CD4-positive, alpha-beta T cell treated with Interleukin-15 for 4 hours (primary cell): ENCODE data around the gene UBE2D1.

Source experiments
- DNase-seq: peaks from one replicate; pipeline ENCODE4 v3.0.0-alpha.2; 2020; ENCODE audit warnings: low spot score

Gene UBE2D1

DNA sequence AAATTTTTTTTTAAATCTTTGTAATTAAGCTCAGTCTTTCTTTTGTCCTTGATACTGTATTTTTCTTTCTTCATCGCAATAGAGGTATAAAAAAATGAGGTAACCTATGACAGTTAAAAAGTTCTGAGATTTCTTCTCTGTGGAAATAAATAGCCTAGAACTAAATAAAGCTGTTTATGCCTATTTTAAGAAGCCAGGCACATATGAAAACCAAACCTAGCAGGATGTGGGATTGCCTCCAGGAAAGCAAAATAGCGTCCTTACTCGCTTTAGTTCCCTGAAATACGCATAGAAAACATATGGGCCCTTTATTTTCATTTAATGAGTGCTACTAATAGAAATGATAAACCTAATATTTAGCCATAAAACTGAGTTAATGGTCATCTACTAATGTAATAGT, 6.6 kb downstream of the UBE2D1 start:
- no peak for DNase-seq

DNA sequence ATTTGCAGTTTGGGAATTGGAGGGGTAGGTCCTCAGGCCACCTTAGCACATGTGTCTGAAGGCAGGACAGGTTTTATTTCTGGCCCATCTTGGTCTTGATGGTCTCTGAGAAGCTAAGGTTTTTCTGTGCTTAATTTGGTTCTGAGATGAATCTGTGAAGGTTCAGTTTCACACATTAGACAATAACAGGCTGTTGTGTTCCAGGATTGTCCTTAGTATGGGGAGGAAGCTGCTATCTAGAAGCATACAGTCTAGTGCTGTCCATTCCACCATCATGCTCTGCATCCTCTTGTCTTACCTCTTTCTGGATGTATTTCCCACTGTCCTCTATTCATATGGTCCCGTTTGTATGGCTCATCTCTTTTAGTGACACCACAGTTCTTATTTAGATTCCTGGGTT, 7.1 kb downstream of the UBE2D1 start:
- no peak for DNase-seq

DNA sequence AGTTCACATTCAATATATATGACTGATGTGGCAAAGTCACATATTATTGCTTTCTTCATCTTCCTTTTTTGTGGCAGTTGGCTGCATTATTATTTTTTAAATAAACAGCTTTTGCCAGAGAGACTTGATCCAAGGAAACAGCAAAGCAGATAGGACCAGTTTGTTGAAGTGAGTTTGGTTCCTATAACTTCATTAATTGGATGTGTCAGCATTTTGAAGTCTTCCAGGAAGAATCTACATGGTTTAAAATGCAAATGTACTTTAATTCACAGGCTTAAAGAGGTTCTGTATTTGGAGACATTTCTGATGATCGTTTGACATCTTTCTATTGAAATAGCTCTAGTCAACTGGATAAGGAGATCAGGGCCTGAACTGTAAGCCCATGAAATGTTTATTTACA, 13.2 kb downstream of the UBE2D1 start:
- DNase-seq: no peak

DNA sequence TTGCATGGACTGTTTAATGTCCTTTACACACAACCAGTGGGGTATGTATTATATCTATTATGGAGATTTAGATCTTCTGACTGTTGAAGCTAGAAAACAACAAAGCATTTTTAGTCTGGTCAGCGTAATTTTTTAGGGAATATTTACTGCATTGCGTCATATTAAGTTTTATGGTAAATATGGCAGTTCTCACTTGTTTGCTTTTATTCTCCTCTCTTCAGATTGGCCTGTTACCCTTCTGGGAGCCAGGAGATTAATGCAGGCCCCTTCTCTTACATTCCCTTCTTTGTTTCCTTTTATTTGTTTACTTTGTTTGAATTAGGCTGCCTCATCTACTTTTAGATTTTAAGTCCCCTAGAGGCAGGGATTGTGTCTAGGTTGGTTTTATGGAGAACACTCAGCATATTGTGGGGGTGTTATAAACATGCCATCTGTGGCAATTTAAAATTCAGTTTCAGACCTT, 13.8 kb downstream of the UBE2D1 start:
- DNase-seq: no peak

DNA sequence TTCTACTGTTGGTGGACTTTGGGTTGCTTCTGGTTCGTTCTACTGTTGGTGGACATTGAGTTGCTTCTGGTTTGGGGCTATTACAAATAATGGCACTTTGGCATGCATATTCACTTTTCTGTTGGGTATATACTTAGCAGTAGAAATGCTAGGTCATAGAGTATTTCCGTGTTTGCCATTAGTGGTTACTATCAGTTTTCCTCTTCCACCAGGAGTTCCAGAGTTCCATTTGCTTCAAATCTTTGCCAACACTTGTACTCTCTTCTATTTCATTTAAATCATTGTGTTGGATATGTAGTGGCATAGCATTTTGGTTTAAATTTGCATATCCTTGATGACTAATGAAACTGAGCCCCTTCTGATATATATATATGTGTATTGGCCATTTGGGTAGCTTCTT, 15.2 kb downstream of the UBE2D1 start:
- DNase-seq: no peak

DNA sequence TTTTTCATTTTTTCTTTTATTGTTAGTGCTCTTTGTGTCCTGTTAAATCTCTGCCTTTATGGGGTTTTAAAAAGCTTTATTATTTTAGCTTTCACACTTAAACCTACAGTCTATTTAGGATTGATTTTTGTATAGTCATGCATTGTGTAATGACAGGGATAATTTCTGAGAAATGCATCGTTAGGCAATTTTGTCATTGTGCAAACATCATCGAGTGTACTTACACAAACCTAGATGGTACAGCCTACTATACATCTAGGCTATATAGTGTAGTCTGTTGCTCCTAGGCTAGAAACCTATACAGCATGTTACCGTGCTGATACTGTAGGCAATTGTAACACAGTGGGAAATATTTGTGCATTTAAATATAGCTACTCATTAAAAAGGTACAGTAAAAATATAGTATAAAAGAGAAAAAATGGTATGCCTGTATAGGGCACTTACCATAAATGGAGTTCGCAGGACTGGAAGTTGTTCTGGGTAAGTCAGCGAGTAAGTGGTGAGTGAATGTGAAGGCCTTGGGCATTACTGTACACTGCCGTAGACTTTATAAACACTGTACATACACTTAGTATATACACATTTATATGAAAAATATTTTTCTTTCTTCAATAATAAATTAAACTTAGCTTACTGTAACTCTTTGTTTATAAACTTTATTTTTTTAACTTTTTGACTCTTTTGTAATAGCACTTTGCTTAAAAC, 16.0 kb downstream of the UBE2D1 start:
- DNase-seq: no peak

DNA sequence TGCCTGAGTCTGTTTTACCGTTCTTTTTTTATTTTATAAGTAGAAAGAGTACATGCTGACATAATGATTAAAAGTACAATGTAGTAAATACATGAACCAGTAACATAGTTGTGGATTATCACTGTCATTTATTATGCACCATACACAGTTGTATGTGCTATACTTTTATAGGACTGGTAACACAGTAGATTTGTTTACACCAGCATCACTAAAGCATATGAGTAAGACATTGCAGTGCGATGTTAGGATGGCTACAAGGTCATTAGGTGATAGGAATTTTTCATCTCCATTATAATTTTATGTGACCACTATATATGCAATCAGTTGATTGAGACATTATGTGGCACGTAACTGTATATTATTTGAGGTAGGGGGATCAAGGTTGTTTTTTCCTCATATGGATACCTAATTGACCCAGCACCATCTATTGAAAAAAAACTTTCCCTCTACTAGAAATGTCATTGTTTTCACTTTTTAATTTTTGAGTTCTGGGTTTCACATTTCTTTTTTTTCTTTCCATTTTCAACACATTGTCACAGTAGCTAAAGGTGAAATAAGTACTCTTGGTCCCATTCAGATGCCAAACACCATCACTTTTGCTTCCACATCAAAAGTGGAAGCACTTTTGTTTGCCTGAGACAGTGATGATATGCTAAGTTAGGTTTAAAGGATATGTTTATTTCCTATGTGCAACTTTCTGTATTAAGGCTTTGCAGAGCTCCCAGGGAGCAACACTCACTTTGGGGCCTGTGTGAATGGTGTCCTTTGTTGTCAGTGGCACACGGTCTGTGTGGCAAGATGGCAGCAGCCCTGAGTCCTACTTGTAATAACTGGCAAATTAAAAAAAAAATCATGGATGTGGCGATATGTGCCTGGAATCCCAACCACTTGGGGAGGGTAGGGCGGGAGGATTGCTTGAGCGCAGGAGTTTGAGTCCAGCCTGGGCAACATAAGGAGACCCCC, 17.1 kb downstream of the UBE2D1 start:
- DNase-seq: no peak

DNA sequence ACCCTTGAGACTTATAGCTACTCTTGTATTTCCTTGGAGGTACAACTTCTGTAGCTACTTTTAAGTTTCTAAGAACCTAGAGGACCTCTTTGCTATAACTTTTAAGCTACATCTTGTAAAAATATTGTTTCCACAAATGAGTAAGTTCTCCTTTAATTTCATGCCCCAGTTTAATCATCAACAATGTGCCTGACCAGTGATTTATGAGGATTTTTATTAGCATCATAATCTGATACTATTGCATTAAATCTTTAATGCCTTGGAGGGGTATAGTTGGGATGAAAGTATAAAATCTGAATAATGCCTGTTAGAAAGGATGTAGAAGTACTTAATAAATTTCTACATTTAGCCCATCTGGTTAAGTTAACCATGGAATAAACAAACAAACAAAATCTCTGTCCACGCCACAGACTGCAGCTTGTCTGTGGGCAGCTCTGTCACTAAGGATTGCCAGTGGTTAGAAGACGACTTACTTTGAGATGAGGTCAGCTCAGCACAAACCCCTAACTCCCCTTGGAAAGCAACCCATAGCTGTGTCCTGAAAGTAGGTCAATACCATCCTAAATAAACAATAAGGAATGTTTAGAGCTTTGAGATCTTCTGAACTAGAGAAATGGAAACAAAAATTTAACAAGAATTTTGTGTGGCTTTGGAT, 18.3 kb downstream of the UBE2D1 start:
- no peak for DNase-seq

DNA sequence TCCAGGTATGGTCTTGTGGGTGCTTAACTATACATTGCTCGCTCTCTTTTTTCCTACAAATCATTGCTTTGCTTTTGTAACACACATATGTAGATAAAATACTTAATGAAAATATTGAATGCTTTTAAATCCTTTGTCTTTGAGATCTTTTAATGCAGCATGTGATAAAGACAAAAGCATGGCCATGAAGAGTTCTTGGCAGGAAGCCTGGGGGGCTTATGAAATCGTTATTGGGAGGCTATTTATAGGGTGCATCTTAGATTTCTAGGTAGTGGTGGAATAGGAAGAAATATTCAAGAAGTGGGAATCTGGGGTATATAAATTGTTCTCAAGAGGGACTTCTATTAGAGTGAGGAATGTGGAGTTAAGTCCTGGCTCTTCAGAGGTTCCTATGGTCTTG, 21.9 kb downstream of the UBE2D1 start:
- no peak for DNase-seq

DNA sequence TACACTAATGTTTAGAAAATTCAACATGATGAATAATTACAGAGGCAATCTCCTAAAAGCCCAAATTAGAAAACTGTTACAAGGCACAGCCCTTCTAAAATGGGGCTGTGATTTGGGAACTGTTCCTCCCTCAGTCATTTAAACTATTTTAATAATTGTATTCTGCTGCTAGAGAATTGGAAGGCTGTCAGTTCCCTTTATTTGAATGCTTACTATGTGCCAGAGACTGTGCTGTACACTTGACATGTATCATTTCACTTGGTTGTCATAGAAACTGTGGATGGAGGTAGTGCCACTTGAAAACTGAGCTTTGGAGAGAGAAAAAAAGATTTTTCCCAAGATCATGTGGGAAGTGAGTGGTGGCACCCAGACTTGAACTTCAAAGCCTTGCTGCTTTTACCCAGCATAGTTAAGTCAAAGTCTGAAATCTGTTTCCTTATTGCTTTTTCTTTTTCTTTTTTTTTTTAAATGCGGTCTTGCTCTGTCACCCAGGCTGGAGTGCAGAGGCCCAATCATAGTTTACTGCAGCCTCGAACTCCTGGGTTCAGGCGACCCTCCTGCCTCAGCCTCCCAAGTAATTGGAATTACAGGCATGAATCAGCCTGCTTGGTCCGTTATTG, 23.6 kb downstream of the UBE2D1 start:
- DNase-seq: no peak

DNA sequence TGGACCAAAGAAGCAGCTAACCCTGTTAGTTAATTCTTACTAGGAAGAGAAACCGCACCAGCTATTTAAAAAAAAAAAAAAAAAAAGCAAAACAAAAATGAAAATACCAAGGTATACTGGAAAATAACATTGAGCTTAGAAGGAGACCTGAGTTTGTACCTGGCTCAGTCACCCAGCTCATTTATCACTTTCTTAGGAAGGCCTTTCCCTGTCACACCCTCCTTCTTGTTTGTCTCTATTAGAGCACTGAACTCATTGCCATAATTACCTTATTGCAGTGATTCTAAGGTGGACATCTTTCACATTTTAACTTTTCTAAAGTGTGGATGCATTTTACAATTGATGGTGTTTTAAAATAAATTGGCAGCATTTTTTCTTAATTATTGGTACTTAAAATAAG, 24.1 kb downstream of the UBE2D1 start:
- DNase-seq: no peak

DNA sequence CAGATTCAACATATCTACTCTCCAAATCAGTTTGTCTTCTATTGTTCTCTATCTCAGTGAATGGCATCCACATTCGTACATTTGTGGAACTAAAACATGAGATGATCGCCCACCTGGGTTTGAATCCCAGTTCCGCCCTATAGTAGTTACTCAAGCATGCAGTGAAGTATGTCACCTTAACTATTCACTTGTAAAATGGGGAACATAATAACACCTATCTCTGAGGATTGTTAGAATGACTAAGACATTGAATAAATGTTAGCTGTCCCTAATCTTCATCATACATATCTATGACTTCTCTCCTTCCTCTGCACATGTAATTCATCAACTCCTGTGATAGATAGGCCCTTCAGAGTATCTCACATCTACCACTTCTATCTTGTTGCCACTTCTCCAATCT, 24.7 kb downstream of the UBE2D1 start:
- no peak for DNase-seq

DNA sequence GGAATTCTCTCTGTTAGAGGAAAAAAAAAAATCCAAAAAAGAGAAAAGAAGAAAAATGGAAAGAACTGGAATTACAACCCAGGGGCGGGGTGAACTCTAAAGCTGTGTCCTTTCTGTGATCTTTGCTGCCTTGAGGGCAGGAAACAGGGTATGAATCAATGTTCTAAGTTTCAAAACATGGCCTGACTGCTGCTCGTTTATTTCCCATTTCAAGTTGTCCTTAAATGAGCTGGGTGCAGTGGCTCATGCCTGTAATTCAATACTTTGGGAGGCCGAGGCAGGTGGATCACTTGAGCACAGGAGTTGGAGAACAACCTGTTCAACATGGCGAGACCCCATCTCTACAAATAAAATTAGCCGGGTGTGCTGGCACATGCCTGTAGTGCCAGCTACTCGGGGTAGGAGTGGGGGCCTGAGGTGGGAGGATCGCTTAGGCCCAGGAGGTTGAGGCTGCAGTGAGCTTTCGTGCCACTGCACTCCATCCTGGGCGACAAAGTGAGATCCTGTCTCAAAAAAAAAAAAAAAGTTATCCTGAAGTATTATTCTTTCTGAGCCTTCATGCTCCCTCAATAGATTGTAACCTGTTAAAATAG, 25.7 kb downstream of the UBE2D1 start:
- DNase-seq: no peak

DNA sequence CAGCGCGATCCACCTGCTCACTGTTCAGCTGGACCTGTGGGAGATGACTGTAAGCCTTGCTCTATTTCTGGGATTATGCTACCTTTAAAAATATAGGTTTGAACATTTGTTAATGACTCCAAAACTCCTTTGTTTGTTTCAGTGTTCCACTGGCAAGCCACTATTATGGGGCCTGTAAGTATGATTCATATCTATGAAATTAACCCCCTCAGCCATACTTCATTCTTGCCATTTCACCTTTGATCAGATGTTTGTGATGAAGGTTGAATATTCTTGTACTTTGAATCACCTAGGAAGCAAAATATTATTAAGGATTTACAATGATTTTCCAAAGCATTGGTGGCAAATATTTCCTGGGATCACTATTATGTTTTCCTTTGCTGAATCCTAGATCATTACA, 26.5 kb downstream of the UBE2D1 start:
- DNase-seq: no peak

DNA sequence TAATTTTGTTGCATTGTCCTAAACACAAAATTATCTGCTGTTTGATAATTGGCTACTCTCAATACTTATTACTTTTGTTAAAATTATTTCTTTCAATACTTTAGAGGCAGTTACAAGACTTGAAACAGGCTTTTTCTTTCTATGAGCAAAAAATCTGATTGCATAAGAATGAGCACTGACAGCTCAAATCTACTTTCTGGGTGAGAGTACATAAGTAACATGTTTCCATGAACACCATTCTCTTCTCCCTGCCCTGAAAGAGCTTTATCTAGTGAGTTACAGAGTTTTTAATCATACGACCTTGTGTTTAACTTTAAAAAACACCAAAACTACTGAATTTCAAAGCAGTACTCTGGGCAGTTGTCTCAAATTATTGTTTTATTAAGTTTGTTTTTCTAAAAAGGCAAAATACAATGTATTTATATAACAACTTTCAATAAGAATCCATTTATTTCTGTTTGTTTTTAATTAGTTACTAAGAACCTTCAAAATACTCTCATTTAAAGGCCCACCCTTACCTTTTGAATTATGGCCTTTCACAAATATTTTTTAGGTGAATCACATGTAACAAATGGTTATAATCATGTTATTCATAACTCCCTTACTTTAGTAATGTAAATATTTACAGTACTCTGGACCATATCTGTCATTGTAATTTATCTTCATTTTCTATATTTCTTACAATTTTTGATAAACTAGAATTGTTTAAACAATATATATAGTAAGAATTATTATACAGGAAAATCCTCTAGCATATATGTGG, 27.4 kb downstream of the UBE2D1 start:
- no peak for DNase-seq

DNA sequence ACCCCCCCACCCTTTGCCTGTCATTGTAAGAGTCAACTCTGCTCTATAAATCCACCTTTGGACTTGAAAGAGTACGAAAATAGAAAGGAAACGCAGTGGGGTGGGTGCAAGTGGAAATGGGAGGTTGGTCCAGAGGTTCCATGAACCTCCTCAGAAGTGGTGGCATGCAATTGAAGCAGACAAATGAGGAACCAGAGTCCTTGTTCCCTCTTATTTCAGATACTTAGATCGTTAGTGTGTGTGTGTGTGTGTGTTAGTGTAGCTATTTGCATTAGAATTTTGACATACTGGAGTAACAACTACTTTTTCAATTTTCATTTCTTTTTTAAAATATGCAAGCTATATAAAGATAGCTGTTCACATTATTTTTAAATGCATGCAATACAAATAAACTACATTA, 32.3 kb downstream of the UBE2D1 start:
- DNase-seq: no peak

DNA sequence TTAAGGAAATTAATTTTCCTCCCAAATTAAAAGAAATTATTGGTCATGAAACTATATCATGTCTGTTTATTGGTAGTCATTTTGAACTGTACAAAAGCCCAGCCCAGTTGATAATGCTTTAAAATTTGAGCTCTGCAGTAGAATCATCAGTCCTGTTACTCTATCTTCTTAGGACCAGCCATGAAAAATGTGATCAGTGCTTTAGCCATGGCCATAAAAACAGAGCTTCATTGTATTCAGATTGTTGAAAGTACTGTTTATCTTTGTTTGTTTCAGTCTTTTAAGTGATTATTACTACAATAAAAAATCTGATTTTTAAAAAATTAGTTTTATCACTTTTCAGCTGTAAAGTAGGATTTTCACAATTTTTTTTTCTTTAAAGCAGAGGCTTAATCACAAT, 36.7 kb downstream of the UBE2D1 start:
- no peak for DNase-seq

DNA sequence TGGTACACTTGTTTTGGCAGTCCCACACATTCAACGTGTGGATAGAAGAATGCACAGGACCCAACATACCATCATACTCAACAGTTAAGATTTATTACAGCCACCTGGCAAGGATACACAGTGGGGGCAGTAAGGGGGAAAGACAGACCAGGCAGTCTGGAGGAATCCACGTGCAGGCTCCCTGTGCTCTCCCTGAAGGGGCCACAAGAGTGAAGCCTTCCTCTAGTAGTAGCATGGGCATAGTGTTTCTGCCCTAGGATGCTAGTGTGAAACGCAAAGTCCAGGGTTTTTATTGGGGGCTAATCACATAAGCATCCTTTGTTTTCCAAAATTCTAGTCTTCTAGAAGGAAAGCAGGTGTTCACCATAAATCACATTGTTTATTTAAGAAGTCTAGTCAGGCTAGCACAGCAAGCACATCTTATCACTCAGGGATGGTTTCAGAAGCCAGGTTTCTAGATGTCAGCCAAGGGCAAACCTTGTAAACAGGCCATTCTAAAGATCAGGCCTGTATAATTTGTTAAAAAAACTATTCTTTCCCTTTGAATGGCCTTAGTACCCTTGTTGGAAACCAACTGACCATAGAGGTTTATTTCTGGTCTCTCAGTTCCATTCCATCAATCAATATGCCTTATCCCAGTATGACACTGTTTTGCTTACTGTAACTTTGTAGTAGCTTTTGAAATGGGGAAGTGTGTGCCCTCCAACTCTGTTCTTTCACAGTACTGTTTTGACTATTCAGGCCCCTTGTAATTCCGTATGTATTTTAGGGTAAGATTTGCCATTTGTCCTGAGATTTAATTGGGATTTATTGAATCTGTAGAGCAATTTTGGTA, 38.0 kb downstream of the UBE2D1 start:
- DNase-seq: no peak

DNA sequence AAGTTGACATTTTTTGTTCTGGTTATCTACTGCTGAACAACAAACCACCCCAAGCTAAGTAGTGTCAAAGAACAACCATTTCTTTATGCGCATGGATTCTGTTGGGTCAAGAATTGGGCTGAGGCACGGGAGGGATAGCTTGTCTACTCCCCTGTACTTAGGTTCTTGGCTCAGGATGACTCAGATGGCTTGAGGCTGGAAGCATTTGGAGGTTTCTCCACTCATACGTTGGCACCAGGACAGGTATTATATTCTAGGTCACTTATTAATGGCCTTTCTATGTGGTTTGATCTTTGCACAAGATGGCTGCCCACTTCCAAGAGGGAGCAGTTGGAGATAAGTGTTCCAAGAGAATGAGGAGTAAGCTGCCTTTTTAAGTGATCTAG, 38.6 kb downstream of the UBE2D1 start:
- DNase-seq: no peak

DNA sequence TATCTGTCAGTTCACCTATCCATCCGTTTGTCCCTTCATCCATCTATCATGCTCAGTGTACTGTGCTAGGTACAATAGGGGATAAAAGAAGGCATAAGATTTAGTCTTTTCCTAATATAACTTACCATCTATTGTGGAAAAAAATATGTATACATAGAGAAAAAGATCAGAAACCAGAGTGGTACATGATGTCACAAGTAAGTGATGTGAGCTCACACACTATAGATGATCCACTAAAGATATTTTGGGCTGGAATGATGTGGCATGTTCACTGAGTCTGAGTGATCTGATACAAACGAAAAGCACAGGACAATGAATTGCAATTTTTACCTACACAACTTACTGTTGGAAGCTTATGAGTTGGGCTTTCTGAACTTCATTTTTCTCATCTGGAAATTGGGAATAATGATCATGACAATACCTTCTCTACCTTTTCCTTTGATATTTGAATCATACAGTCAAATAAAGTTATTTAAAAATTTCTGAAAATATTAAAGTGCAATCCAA, 47.7 kb downstream of the UBE2D1 start:
- DNase-seq: no peak
